Psoas muscle (tissue), 8 donors: ENCODE results near the gene GREM1. TPM values are rescaled to one million over a fixed set of nuclear protein-coding genes. Genes with fewer than 3 reads are reported as not detected.

ENCODE experiments used
- ATAC-seq, 4 donors: fragments of 200-7000 bp; cut with Tn5 transposase; one replicate each; pipeline ENCODE4 v1.9.1; 2020; ENCODE audit warnings: moderate library complexity in 3 of 4, mild to moderate bottlenecking in 2 of 4
- DNase-seq, 2 donors: peaks; one replicate each; pipeline ENCODE4 v3.0.0-alpha.2; 2020
- H3K27ac ChIP-seq: fragments of 200-600 bp; one replicate; pipeline ENCODE4 v1.8.0; 2022
- H3K27me3 ChIP-seq, 3 donors: fragments of 200-600 bp in 1 of 3; one replicate each; pipeline versions ENCODE4 v1.6.1 to v1.8.0; 2013 to 2022; ENCODE audit warnings: low read length in 2 of 3, mild to moderate bottlenecking in 2 of 3, moderate library complexity in 1 of 3; ENCODE audit not compliant: insufficient read depth in 3 of 3
- H3K36me3 ChIP-seq, 2 donors: fragments of 200-600 bp in 1 of 2; one replicate each; pipeline versions ENCODE4 v1.6.1 to v1.8.0; 2013 to 2022; ENCODE audit warnings: low read depth in 1 of 2, mild to moderate bottlenecking in 1 of 2, moderate library complexity in 1 of 2; ENCODE audit not compliant: insufficient read depth in 1 of 2
- H3K4me1 ChIP-seq: fragments of 200-600 bp; one replicate; pipeline ENCODE4 v1.8.0; 2022
- H3K4me3 ChIP-seq: fragments of 200-600 bp; one replicate; pipeline ENCODE4 v1.8.0; 2022; ENCODE audit warnings: mild to moderate bottlenecking
- H3K9me3 ChIP-seq: fragments of 200-600 bp; one replicate; pipeline ENCODE4 v1.8.0; 2022
- WGBS, 3 donors: extraction: QIAGEN DNeasy Blood & Tissue Kit; methylation state at CpG; one replicate each; pipeline versions ENCODE4 v1.1.6 to v1.1.7; 2013; 5-methylcytosine and 5-hydroxymethylcytosine counted together
- intact Hi-C, 2 donors: fragments of 100-400 bp; cut with DNase I; formaldehyde crosslinking; loops; one replicate each; pipeline versions ENCODE4 v1.11.0 to v1.14.2; 2022
- polyA plus RNA-seq, 3 donors: library from polyadenylated mRNA; stranded (reverse); fragments of 200-250 nt; gene quantifications; one replicate each; pipeline ENCODE4 v1.2.3, GENCODE V29; 2013
- total RNA-seq, 4 donors: library from RNA; stranded (reverse); fragmentation: NEBNext Ultra II Directional in 2 of 4; extraction: Animal tissue kit (Norgen Biotek cat#: 25700) in 2 of 4; gene quantifications; one replicate each; pipeline versions ENCODE4 v1.2.1 to v1.2.4, GENCODE V29; 2021 to 2023
- TF ChIP-seq, protein P1 (sequence below): fragments of 200-600 bp; IDR thresholded peaks from one replicate; pipeline ENCODE4 v1.8.0; 2022; ENCODE audit warnings: antibody characterized with exemption
- donor health status: healthy with polysubstance abuse.
- donor health status: DM: no; HTN: no; CAD: no; lungs with moderate emphysema.
- donor health status: Bipolar disorder and iron deficiency.
- donor health status: healthy.
- donor health status: DM: yes; HTN: yes; CAD: no.
- donor health status: DM: no; HTN: no; CAD: no.
- donor health status: DM: no; HTN: no; CAD: no.
- donor health status: DM: yes; HTN: yes; CAD: no.

The GREM1 gene
- total and polyA plus RNA-seq, 7 donors = 0.09 to 4.5 (median 1.3) TPM

DNA sequence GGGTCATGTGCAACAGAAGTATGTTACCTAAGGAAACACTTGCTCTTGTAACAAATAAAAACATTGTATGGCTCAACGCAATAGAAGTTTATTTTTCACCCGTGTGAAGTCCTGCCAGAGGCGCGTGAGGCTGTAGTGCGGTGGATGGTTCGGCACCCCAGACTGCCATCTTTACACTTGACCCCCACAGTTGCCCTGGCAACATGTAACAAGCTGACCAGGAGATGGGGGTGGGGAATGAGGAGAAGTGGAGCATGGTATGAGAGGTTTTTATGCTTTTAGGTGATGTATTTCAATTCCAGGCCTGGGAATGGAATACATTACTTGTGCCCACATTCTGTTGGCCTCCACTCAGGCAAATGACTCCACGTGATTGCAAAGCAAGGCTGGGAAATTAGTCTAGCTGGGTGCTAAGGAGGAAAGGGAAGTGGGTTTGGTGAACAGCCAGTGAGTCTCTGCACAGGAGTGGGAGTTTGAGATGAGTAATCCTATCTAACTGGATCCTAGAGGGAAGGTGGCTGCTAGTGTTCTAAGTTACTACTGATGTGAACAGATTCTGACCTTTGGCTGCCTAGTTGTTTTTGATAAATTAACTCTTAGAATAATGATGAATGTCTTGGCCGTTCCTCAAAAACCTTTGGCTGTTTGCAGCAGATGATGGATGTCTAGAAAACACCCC is 33.8 kb upstream of the GREM1 start:
- Histone ChIP-seq H3K9me3 (no peaks in the 10 kb centered on the region), H3K36me3 (no peaks in the 10 kb centered on the region), H3K27me3 (peaks cover 0 to 1% (median 0%) of the 10 kb centered on the region in 3 donors), H3K4me3 (no peak overlapping the region), H3K27ac (no peak overlapping the region), H3K4me1 (no peaks in the 10 kb centered on the region)
- WGBS, 3 donors = 78 to 80% (median 79%) methylated on average over 8 of the region's 8 CpGs
- intact Hi-C loops = no loop called here
- TF ChIP-seq, protein P1, sequence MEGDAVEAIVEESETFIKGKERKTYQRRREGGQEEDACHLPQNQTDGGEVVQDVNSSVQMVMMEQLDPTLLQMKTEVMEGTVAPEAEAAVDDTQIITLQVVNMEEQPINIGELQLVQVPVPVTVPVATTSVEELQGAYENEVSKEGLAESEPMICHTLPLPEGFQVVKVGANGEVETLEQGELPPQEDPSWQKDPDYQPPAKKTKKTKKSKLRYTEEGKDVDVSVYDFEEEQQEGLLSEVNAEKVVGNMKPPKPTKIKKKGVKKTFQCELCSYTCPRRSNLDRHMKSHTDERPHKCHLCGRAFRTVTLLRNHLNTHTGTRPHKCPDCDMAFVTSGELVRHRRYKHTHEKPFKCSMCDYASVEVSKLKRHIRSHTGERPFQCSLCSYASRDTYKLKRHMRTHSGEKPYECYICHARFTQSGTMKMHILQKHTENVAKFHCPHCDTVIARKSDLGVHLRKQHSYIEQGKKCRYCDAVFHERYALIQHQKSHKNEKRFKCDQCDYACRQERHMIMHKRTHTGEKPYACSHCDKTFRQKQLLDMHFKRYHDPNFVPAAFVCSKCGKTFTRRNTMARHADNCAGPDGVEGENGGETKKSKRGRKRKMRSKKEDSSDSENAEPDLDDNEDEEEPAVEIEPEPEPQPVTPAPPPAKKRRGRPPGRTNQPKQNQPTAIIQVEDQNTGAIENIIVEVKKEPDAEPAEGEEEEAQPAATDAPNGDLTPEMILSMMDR = no peak
- ATAC-seq = no peak
- DNase-seq = no peak

DNA sequence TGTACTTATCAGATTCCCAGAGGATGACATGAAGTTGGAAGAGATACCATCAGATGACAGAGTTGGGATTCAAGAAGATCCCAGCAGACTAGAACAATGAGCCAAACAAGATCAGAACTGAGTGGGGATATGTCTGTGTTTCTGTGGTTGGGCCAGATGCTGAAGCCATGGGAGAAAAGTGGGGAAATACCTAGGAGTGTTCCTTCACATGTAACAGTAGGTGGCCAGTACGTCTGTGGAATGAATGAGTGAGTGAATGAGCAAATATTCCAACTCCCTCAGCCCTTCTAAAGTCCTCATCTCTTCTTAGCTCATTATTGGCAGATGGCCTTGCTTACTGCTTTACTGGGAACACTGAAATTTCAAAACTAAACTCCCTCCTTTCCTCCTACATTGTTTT is 32.2 kb upstream of the GREM1 start:
- intact Hi-C loops = no loop called here
- TF ChIP-seq, protein P1 = no peak
- Histone ChIP-seq H3K4me1 (no peaks in the 10 kb centered on the region), H3K4me3 (no peak overlapping the region), H3K9me3 (no peaks in the 10 kb centered on the region), H3K27me3 (peaks cover 0 to 1% (median 0%) of the 10 kb centered on the region in 3 donors), H3K36me3 (no peaks in the 10 kb centered on the region), H3K27ac (no peak overlapping the region)
- no peak for DNase-seq
- WGBS, 3 donors = 57 to 71% (median 57%) methylated on average over 1 of the region's 1 CpG
- ATAC-seq = peak in 1 of 4 donors; percentile 46

DNA sequence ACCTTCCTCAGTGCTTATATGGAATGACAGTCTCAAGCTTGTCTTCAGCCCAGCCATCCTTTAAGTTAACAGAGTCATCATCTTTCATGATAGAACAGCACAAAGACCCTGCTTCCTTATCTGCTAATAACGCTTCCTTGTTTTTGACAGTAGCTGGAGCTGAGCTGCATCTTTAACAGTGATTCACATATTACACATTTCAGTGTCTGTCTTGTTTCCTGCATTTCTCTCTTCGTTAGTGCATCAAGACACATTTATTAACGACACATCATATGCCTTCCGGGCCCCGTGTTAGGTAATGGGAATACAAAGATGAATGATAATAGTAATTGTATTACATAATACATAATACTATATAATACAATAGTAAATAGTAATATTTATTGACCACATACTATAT is 30.2 kb upstream of the GREM1 start:
- Histone ChIP-seq H3K9me3 (no peaks in the 10 kb centered on the region), H3K4me1 (no peaks in the 10 kb centered on the region), H3K4me3 (no peak overlapping the region), H3K36me3 (no peaks in the 10 kb centered on the region), H3K27ac (no peak overlapping the region), H3K27me3 (peaks cover 0 to 1% (median 0%) of the 10 kb centered on the region in 3 donors)
- 83 to 94% (median 92%) methylated on average over 5 of the region's 5 CpGs for WGBS, 3 donors
- DNase-seq (no peak), ATAC-seq (no peak)
- intact Hi-C loops = no loop called here
- TF ChIP-seq, protein P1 = no peak

DNA sequence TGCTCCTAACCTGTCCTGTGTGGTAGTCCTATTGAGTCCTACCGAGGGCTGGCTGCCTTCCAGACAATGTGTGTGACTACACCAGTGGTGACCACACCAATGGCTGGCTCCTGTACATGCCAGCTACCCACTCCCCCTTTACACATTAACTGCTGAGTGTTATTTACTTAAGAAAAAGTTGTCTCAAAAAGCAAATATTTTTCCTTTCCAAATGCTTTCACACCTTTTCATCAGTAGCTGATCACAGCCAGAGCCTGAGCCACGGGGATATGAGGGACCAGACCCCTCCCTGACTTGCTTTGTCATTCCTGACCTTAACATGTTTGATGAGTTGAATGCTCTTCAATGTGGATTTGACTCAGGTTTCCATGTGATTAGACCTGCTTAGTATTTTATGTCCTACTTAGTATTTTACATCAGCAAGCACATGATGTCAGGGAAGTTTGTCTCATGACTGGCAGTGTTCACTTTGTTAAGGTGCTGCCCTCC is 29.6 kb upstream of the GREM1 start:
- no peak overlapping the region for H3K4me3 ChIP-seq
- intact Hi-C loops = no loop called here
- H3K27ac ChIP-seq = no peak overlapping the region
- no peaks in the 10 kb centered on the region for H3K36me3 ChIP-seq
- H3K9me3 ChIP-seq = no peaks in the 10 kb centered on the region
- H3K27me3 ChIP-seq = peaks cover 0 to 1% (median 0%) of the 10 kb centered on the region in 3 donors
- TF ChIP-seq, protein P1 = no peak
- DNase-seq (no peak), ATAC-seq (no peak)
- 46 to 62% (median 56%) methylated on average over 2 of the region's 2 CpGs for WGBS, 3 donors
- H3K4me1 ChIP-seq = no peaks in the 10 kb centered on the region
